ENCODE data around the gene SEPTIN10. TPM values are rescaled to one million over a fixed set of nuclear protein-coding genes. Genes with fewer than 3 reads are reported as not detected.

Gene SEPTIN10
- total and polyA plus RNA-seq, 4 donors = 30.2 to 117 (median 48.3) TPM

DNA sequence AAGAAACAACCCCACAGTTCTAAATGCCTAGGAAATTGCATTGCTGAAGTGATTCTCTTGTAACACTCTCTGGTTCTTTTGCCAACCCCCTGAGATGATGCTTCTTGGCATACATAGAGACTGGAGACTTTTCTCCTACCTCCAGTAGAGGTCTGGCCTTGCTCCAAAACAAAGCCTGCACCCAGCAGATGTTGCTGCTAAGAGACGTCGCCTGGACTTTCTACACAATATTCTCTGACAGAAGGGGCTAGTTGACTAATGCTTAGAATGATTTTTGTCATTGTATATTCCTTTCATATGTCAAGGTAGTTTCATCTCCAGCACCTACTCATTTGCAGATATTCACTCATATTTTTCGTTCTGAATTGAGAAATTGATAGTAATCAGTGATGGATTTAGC, 25.0 kb upstream of the SEPTIN10 start:
- TF ChIP-seq, protein P1, sequence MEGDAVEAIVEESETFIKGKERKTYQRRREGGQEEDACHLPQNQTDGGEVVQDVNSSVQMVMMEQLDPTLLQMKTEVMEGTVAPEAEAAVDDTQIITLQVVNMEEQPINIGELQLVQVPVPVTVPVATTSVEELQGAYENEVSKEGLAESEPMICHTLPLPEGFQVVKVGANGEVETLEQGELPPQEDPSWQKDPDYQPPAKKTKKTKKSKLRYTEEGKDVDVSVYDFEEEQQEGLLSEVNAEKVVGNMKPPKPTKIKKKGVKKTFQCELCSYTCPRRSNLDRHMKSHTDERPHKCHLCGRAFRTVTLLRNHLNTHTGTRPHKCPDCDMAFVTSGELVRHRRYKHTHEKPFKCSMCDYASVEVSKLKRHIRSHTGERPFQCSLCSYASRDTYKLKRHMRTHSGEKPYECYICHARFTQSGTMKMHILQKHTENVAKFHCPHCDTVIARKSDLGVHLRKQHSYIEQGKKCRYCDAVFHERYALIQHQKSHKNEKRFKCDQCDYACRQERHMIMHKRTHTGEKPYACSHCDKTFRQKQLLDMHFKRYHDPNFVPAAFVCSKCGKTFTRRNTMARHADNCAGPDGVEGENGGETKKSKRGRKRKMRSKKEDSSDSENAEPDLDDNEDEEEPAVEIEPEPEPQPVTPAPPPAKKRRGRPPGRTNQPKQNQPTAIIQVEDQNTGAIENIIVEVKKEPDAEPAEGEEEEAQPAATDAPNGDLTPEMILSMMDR (IDR thresholded peaks at IDR 0.05; ENCODE audit: control extremely low read depth, extremely low read depth) = no peak
- H3K27ac ChIP-seq (ENCODE audit: low read depth in 1 of 2, low read length in 1 of 2) = no peak overlapping the region
- DNase-seq = peak in 1 of 3 donors; percentile 54
- H3K4me3 ChIP-seq = no peak overlapping the region
- peaks cover 0 to 5% (median 0%) of the 10 kb centered on the region in 5 donors for H3K4me1 ChIP-seq (ENCODE audit: control insufficient read depth in 5 of 5, insufficient read depth in 5 of 5, low read length in 5 of 5)
- no peaks in the 10 kb centered on the region for H3K27me3 ChIP-seq (ENCODE audit: control insufficient read depth in 3 of 3, insufficient read depth in 3 of 3, low read length in 2 of 3)
- no peaks in the 10 kb centered on the region for H3K36me3 ChIP-seq (ENCODE audit: control insufficient read depth in 4 of 4, insufficient read depth in 4 of 4, low read length in 4 of 4)
- H3K9ac ChIP-seq (ENCODE audit: insufficient read depth in 1 of 2, low read length in 2 of 2) = no peak overlapping the region
- WGBS, 2 donors = 79 to 89% methylated on average over 3 of the region's 3 CpGs
- no peak for ATAC-seq (ENCODE audit: insufficient read depth, low FRiP score)
- H3K9me3 ChIP-seq (ENCODE audit: control insufficient read depth in 4 of 4, insufficient read depth in 3 of 4, low read length in 3 of 4) = no peaks in the 10 kb centered on the region

DNA sequence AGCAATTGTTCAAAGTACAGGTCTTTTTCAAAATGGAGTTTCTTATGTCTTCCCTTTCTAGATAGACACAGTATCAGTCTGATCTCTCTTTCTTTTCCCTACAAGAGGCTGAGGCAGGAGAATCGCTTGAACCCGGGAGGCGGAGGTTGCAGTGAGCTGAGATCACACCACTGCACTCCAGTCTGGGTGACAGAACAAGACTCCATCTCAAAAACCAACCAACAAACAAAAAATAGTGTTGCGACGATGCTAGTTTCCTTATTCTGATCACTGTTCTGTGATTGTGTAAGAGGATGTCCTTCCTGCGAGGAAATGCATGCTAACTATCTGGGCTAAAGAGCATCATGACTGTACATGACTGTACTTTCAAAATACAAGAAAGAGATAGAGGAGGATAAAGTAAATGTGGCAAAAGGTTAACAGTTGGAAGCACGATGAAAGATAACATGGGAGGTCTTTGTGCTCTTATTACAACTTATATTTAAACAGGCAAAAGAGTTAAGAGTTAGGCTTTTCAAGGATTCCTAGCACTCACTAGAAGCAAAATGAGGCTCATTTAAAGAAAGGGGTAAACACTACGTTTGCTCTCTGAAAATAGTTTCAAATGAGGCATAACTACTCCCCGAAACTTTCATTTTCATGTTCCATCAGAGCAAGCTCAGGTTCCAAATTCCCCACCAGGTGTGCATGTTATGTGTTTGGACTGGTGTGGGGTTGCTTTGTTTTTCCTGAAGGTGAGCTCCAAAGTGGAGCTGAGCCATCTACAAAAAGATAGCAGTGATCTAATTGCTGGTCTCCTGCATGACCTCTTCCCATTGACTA, 24.2 kb upstream of the SEPTIN10 start:
- 54 to 58% methylated on average over 9 of the region's 9 CpGs for WGBS, 2 donors
- TF ChIP-seq, protein P1 (IDR thresholded peaks at IDR 0.05; ENCODE audit: control extremely low read depth, extremely low read depth) = no peak
- Histone ChIP-seq H3K4me1 (ENCODE audit: control insufficient read depth in 5 of 5, insufficient read depth in 5 of 5, low read length in 5 of 5) (peaks cover 0 to 5% (median 0%) of the 10 kb centered on the region in 5 donors), H3K9ac (ENCODE audit: insufficient read depth in 1 of 2, low read length in 2 of 2) (no peak overlapping the region), H3K4me3 (no peak overlapping the region), H3K27me3 (ENCODE audit: control insufficient read depth in 3 of 3, insufficient read depth in 3 of 3, low read length in 2 of 3) (no peaks in the 10 kb centered on the region), H3K36me3 (ENCODE audit: control insufficient read depth in 4 of 4, insufficient read depth in 4 of 4, low read length in 4 of 4) (no peaks in the 10 kb centered on the region), H3K27ac (ENCODE audit: low read depth in 1 of 2, low read length in 1 of 2) (no peak overlapping the region), H3K9me3 (ENCODE audit: control insufficient read depth in 4 of 4, insufficient read depth in 3 of 4, low read length in 3 of 4) (no peaks in the 10 kb centered on the region)
- no peak for ATAC-seq (ENCODE audit: insufficient read depth, low FRiP score)
- peak in 1 of 3 donors; percentile 47 for DNase-seq

DNA sequence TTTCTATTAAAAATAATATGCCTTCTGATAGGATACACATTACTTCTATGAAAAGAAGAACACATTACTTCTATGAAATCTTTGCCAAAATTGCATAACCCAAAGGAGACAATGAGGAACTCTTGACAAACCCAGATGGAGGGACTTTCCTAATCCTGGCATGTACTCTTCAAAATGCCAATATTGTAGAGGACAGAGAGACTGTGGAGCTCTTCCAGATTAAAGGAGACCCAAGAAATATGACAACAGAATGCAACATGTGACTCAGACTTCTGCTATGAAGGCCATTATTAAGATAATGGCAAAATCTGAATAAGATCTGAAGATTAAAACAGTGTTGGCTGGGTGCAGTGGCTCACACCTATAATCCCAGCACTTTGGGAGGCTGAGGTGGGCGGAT, 22.6 kb upstream of the SEPTIN10 start:
- Histone ChIP-seq H3K9ac (ENCODE audit: insufficient read depth in 1 of 2, low read length in 2 of 2) (no peak overlapping the region), H3K4me3 (no peak overlapping the region), H3K27me3 (ENCODE audit: control insufficient read depth in 3 of 3, insufficient read depth in 3 of 3, low read length in 2 of 3) (no peaks in the 10 kb centered on the region), H3K4me1 (ENCODE audit: control insufficient read depth in 5 of 5, insufficient read depth in 5 of 5, low read length in 5 of 5) (peaks cover 0 to 8% (median 0%) of the 10 kb centered on the region in 5 donors), H3K36me3 (ENCODE audit: control insufficient read depth in 4 of 4, insufficient read depth in 4 of 4, low read length in 4 of 4) (no peaks in the 10 kb centered on the region), H3K9me3 (ENCODE audit: control insufficient read depth in 4 of 4, insufficient read depth in 3 of 4, low read length in 3 of 4) (no peaks in the 10 kb centered on the region), H3K27ac (ENCODE audit: low read depth in 1 of 2, low read length in 1 of 2) (peak overlapping the region in 1 of 2 donors; percentile 6)
- no peak for ATAC-seq (ENCODE audit: insufficient read depth, low FRiP score)
- 88 to 91% methylated on average over 1 of the region's 1 CpG for WGBS, 2 donors
- TF ChIP-seq, protein P1 (IDR thresholded peaks at IDR 0.05; ENCODE audit: control extremely low read depth, extremely low read depth) = no peak
- DNase-seq = no peak

All from lung (tissue), 12 donors.